ENCODE data around the gene MPPED2.

DNA sequence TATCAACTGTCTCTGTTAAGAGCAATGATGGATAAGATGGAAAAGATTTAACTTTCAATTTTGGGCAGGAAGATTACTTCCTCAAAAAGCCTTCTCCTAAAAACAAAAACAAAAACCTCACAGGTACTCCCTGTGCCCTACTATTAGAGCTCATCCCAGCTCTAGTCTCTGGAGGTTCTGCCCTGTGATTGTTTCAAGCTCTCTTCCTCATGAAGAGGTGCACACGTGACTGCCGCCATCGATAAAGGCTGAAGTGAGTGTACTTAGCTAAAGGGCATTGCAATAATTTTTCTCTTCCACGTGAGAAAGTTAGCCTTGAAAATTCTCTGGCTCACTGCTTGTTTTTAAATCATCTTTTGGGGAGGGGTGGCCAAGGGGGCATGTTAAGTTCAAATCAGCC, 36.6 kb downstream of the MPPED2 start:
- no peak for TF ChIP-seq POLR2A (IDR thresholded peaks at IDR 0.05)
- TF ChIP-seq, protein P1, sequence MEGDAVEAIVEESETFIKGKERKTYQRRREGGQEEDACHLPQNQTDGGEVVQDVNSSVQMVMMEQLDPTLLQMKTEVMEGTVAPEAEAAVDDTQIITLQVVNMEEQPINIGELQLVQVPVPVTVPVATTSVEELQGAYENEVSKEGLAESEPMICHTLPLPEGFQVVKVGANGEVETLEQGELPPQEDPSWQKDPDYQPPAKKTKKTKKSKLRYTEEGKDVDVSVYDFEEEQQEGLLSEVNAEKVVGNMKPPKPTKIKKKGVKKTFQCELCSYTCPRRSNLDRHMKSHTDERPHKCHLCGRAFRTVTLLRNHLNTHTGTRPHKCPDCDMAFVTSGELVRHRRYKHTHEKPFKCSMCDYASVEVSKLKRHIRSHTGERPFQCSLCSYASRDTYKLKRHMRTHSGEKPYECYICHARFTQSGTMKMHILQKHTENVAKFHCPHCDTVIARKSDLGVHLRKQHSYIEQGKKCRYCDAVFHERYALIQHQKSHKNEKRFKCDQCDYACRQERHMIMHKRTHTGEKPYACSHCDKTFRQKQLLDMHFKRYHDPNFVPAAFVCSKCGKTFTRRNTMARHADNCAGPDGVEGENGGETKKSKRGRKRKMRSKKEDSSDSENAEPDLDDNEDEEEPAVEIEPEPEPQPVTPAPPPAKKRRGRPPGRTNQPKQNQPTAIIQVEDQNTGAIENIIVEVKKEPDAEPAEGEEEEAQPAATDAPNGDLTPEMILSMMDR (IDR thresholded peaks at IDR 0.05) = no peak

Measured in lower leg skin (tissue), 3 donors.